ENCODE data around the gene VRK2. TPM values are rescaled to one million over a fixed set of nuclear protein-coding genes. Genes with fewer than 3 reads are reported as not detected.

The VRK2 gene
- total and polyA plus RNA-seq, 10 of the 15 experiments (the other 5 are each of a cell fraction or from before 2014, with no cell fraction given) = 26.5 to 78.0 (median 57.3) TPM

DNA sequence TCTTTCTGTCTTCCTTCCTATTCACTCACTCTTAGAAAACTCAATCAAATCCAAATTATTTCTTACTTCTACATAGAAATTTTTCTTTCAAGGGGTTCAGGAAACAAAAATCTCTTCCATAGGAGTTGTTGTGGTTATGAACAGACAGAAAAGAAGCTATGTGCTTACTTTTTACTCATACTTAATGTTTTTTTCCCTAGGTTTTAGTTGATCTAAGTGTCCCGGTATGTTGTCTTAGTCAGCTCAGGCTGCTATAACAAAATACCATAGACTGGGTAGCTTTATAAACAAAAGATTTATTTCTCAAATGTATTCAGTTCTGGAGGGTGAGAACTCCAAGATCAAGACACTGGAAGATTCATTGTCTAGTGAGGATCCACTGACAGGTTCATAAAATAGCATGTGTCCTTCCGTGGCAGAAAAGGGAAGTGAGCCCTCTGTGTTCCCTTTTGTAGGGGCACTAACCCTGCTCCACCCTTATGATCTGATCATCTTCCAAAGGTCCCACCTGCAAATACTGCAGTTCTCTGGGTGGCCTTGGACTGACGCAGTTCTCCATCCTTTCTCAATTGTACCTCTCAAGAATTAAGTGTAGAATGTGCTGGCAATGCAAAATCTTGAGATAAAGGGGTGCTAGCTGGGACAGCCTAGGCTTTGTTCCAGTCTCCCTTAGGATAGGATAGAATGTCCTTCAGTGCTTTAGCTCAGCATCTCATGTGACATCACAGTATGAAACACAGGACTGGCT is 14.4 kb upstream of the VRK2 start:
- Histone ChIP-seq H3K4me1 (ENCODE audit: control insufficient read depth, insufficient read depth, low read length) (peaks cover 40% of the 10 kb centered on the region), H2AFZ (ENCODE audit: control insufficient read depth, low read depth, low read length) (peak overlapping the region; percentile 15), H3K4me2 (ENCODE audit: control insufficient read depth, insufficient read depth) (peak overlapping the region; percentile 51), H3K27me3 (replicated peaks in 1 of 2; ENCODE audit: control insufficient read depth in 2 of 2, insufficient read depth in 2 of 2, low read length in 1 of 2) (no peaks in the 10 kb centered on the region), H3K27ac (ENCODE audit: control insufficient read depth, insufficient read depth) (peak overlapping the region; percentile 39), H3K4me3 (0 out of 2 replicates have a peak overlapping the region, but pooled peaks have one; percentile 1), H3K79me2 (ENCODE audit: control insufficient read depth, insufficient read depth, low read length) (no peaks in the 10 kb centered on the region; the same call in none of the 2 replicates), H4K20me1 (ENCODE audit: control insufficient read depth, insufficient read depth) (no peaks in the 10 kb centered on the region), H3K9ac (ENCODE audit: control insufficient read depth, insufficient read depth, low read length) (no peak overlapping the region), H3K9me3 (replicated peaks; ENCODE audit: control insufficient read depth, insufficient read depth, low read length) (peaks cover 5% of the 10 kb centered on the region), H3K36me3 (ENCODE audit: control insufficient read depth in 2 of 2, insufficient read depth in 2 of 2, low read length in 1 of 2) (no peaks in the 10 kb centered on the region)
- POLR2A ChIA-PET = interaction anchor here (0.7 to 2.1 kb wide), 10 partner anchors 8 to 206 kb away, joined by 3 to 9 read pairs (median 4); partner anchors contain the start of gene VRK2
- peak; percentile 83 for ATAC-seq
- in situ Hi-C loops (cut with MboI) (no loop called here), intact Hi-C loops (cut with micrococcal nuclease; ENCODE audit: unreplicated experiment) (no loop called here)
- peak; percentile 35 for FAIRE-seq
- BruUV-seq (replicated peaks) = no TSS peak
- RAD21 ChIA-PET (ENCODE audit: unreplicated experiment) = interaction anchor here (1.0 to 5.2 kb wide), 8 partner anchors 8 to 126 kb away, joined by 3 to 30 read pairs (median 4); partner anchors contain the start of gene VRK2
- SMC1A ChIA-PET (ENCODE audit: uncharacterized antibody, unreplicated experiment) = interaction anchor here (1.1 to 4.7 kb wide), 12 partner anchors 8 to 206 kb away, joined by 3 to 19 read pairs (median 8); partner anchors contain the start of gene VRK2
- WGBS (ENCODE audit: insufficient coverage, insufficient replicate concordance, low lambda C conversion rate, missing lambda C conversion rate) = 47% methylated on average over 3 of the region's 3 CpGs
- no peak for DNase-seq (ENCODE audit: low read depth, low spot score)
- CTCF ChIA-PET = interaction anchor here (0.7 to 2.0 kb wide), 6 partner anchors 8 to 126 kb away, joined by 3 to 5 read pairs (median 4); partner anchors contain the start of gene VRK2
- TF ChIP-seq BACH1 (IDR thresholded peaks at IDR 0.05; ENCODE audit: borderline replicate concordance) (peak; percentile 19; the same call in 1 of the 2 replicates), ZNF24 (IDR thresholded peaks at IDR 0.05) (no peak), NRF1 (conservative IDR thresholded peaks at IDR 0.05; ENCODE audit: low read depth, low read length) (no peak), MTA2 (IDR thresholded peaks at IDR 0.05; ENCODE audit: low read depth) (peak; percentile 50; the same call in 1 of the 2 replicates), IKZF2 (IDR thresholded peaks at IDR 0.05) (peak; percentile 79 to 80), CBFB (IDR thresholded peaks at IDR 0.05; ENCODE audit: low read depth) (no peak), ESRRA (IDR thresholded peaks at IDR 0.05; ENCODE audit: low read length) (no peak), IRF4 (IDR thresholded peaks at IDR 0.05; ENCODE audit: low read depth, low read length) (peak; percentile 79), DPF2 (IDR thresholded peaks at IDR 0.05) (peak; percentile 65), ETV6 (conservative IDR thresholded peaks at IDR 0.05 in 1 of 2, IDR thresholded peaks at IDR 0.05 in 1 of 2; ENCODE audit: borderline replicate concordance in 1 of 2, low read depth in 1 of 2) (0 out of 4 replicates have a peak, but pooled peaks of 1 of the 2 experiments have one; percentile 31), ZNF207 (IDR thresholded peaks at IDR 0.05; ENCODE audit: borderline replicate concordance) (no peak), SMAD1 (IDR thresholded peaks at IDR 0.05; ENCODE audit: low read depth, partially characterized antibody) (no peak), ZBED1 (IDR thresholded peaks at IDR 0.05; ENCODE audit: borderline replicate concordance) (no peak), TCF7 (IDR thresholded peaks at IDR 0.05; ENCODE audit: borderline replicate concordance) (no peak), NFYA (IDR thresholded peaks at IDR 0.05; ENCODE audit: borderline replicate concordance, low read depth, low read length) (no peak), BHLHE40 (IDR thresholded peaks at IDR 0.05; ENCODE audit: borderline replicate concordance in 1 of 2, low read depth in 2 of 2, low read length in 1 of 2) (peak in 1 of 2 experiments; percentile 18; a peak in 1 of 4 replicates), PML (IDR thresholded peaks at IDR 0.05; ENCODE audit: low read length) (no peak), EGR1 (IDR thresholded peaks at IDR 0.05; ENCODE audit: borderline replicate concordance in 1 of 2, low read depth in 2 of 2, low read length in 2 of 2) (no peak), SPI1 (IDR thresholded peaks at IDR 0.05; ENCODE audit: borderline replicate concordance, insufficient read depth, low read depth, low read length) (peak; percentile 99), POU2F2 (IDR thresholded peaks at IDR 0.05; ENCODE audit: borderline replicate concordance, low read depth, low read length) (no peak)
- TF ChIP-seq, protein P1, sequence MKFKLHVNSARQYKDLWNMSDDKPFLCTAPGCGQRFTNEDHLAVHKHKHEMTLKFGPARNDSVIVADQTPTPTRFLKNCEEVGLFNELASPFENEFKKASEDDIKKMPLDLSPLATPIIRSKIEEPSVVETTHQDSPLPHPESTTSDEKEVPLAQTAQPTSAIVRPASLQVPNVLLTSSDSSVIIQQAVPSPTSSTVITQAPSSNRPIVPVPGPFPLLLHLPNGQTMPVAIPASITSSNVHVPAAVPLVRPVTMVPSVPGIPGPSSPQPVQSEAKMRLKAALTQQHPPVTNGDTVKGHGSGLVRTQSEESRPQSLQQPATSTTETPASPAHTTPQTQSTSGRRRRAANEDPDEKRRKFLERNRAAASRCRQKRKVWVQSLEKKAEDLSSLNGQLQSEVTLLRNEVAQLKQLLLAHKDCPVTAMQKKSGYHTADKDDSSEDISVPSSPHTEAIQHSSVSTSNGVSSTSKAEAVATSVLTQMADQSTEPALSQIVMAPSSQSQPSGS (IDR thresholded peaks at IDR 0.05; ENCODE audit: low read length) = no peak; the same call in 1 of the 2 replicates
- TF ChIP-seq, protein P2, sequence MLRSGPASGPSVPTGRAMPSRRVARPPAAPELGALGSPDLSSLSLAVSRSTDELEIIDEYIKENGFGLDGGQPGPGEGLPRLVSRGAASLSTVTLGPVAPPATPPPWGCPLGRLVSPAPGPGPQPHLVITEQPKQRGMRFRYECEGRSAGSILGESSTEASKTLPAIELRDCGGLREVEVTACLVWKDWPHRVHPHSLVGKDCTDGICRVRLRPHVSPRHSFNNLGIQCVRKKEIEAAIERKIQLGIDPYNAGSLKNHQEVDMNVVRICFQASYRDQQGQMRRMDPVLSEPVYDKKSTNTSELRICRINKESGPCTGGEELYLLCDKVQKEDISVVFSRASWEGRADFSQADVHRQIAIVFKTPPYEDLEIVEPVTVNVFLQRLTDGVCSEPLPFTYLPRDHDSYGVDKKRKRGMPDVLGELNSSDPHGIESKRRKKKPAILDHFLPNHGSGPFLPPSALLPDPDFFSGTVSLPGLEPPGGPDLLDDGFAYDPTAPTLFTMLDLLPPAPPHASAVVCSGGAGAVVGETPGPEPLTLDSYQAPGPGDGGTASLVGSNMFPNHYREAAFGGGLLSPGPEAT (IDR thresholded peaks at IDR 0.05; ENCODE audit: low read depth) = peak; percentile 35; the same call in 1 of the 2 replicates
